HG02610 (cell line): ENCODE results near the gene KBTBD3.
A peak's percentile ranks its signal among the peaks of the same experiment; 100 is the strongest.

Source experiments
- ATAC-seq: cut with Tn5 transposase; IDR thresholded peaks from one replicate; pipeline ENCODE4 v1.9.1; 2021; ENCODE audit warnings: mild to moderate bottlenecking, moderate library complexity; ENCODE audit not compliant: unreplicated experiment

The KBTBD3 gene

GRCh38 chr11:106076919-106077608 lies at the start of gene KBTBD3:
TSS of gene KBTBD3 (minus strand) at chr11:106077347. CDS start at chr11:106059097, 18,250 bp downstream.
- ATAC-seq = peak; percentile 96

- ATAC-seq = no peak
Observed at GRCh38 chr11:106121570-106122320, 44.6 kb upstream of the KBTBD3 start.

GRCh38 chr11:106105986-106106385 lies 28.8 kb upstream of the KBTBD3 start:
- no peak for ATAC-seq

GRCh38 chr11:106101819-106102218 lies 24.7 kb upstream of the KBTBD3 start:
- no peak for ATAC-seq

- ATAC-seq = no peak
Observed at GRCh38 chr11:106101370-106101769, 24.2 kb upstream of the KBTBD3 start.

GRCh38 chr11:106098893-106099553 lies 21.9 kb upstream of the KBTBD3 start:
- ATAC-seq = no peak

- ATAC-seq = no peak
Observed at GRCh38 chr11:106092446-106092845, 15.3 kb upstream of the KBTBD3 start.

GRCh38 chr11:106091480-106092123 lies 14.5 kb upstream of the KBTBD3 start:
- peak; percentile 99 for ATAC-seq

- ATAC-seq = no peak
Observed at GRCh38 chr11:106088896-106089295, 11.7 kb upstream of the KBTBD3 start.

GRCh38 chr11:106087815-106088435 lies 10.8 kb upstream of the KBTBD3 start:
- ATAC-seq = no peak

- no peak for ATAC-seq
Observed at GRCh38 chr11:106086850-106087249, 9.7 kb upstream of the KBTBD3 start.

- ATAC-seq = no peak
Observed at GRCh38 chr11:106086135-106086534, 9.0 kb upstream of the KBTBD3 start.

GRCh38 chr11:106082096-106082495 lies 4.9 kb upstream of the KBTBD3 start:
- ATAC-seq = no peak

GRCh38 chr11:106077609-106078455 lies 685 bp upstream of the KBTBD3 start, which contains the start of gene AASDHPPT:
TSS of gene AASDHPPT (plus strand) at chr11:106077662. CDS start at chr11:106077711, 49 bp downstream.
- peak; percentile 17 for ATAC-seq

GRCh38 chr11:106076171-106076918 lies 802 bp downstream of the KBTBD3 start:
- ATAC-seq = no peak

- no peak for ATAC-seq
Observed at GRCh38 chr11:106072804-106073203, 4.3 kb downstream of the KBTBD3 start.

GRCh38 chr11:106070606-106071005 lies 6.5 kb downstream of the KBTBD3 start:
- ATAC-seq = no peak

- ATAC-seq = peak; percentile 53
Observed at GRCh38 chr11:106063009-106063408, 14.1 kb downstream of the KBTBD3 start.
